CD4-positive, alpha-beta memory T cell (primary cell): Measurements from ENCODE around the gene UIMC1. TPM values are rescaled to one million over a fixed set of nuclear protein-coding genes. Genes with fewer than 3 reads are reported as not detected.

Experiments
- CTCF ChIA-PET: fragments of 350-600 bp; sonication (Branson Sonifier 250); formaldehyde crosslinking; loops from one replicate; lab custom pipeline; 2021; ENCODE audit warnings: inconsistent platforms; ENCODE audit not compliant: partially characterized antibody; lab: Charles Lee
- POLR2A ChIA-PET: fragments of 350-600 bp; sonication (Branson Sonifier 250); formaldehyde crosslinking; loops from one replicate; lab custom pipeline; 2021; ENCODE audit not compliant: partially characterized antibody; lab: Charles Lee
- DNase-seq, 5 donors: peaks; one replicate each; pipeline versions ENCODE4 v3.0.0 to v3.0.0-alpha.2; 2020 to 2022; ENCODE audit warnings: mixed read lengths in 1 of 5
- H3K27ac ChIP-seq: one replicate; pipeline ENCODE4 v1.7.0; 2013; ENCODE audit warnings: low read depth, low read length
- H3K27me3 ChIP-seq: 2 replicates; pipeline ENCODE4 v1.7.0; 2013; ENCODE audit warnings: mild to moderate bottlenecking, low read length, moderate library complexity; ENCODE audit not compliant: insufficient read depth
- H3K36me3 ChIP-seq: 2 replicates; pipeline ENCODE4 v1.7.0; 2013; ENCODE audit warnings: mild to moderate bottlenecking, low read length, moderate library complexity; ENCODE audit not compliant: insufficient read depth
- H3K4me1 ChIP-seq: 2 replicates; pipeline ENCODE4 v1.7.0; 2013; ENCODE audit warnings: mild to moderate bottlenecking, low read length, moderate library complexity; ENCODE audit not compliant: insufficient read depth
- H3K4me3 ChIP-seq, 2 donors: one replicate each; pipeline ENCODE4 v1.7.0; 2013; ENCODE audit warnings: low read length in 2 of 2, mild to moderate bottlenecking in 1 of 2
- H3K9me3 ChIP-seq, 2 donors: one replicate each; pipeline ENCODE4 v1.7.0; 2013; ENCODE audit warnings: low read length in 2 of 2, control low read depth in 1 of 2; ENCODE audit not compliant: control insufficient read depth in 1 of 2
- H3K27ac Mint-ChIP-seq, 7 donors: one replicate each; pipeline ENCODE4 v1.8.0; 2020 to 2021; ENCODE audit warnings: mixed read lengths in 7 of 7, mild to moderate bottlenecking in 6 of 7, inconsistent platforms in 3 of 7, moderate library complexity in 3 of 7
- H3K27me3 Mint-ChIP-seq, 2 donors: one replicate each; pipeline ENCODE4 v1.8.0; 2020 to 2021; ENCODE audit warnings: mixed read lengths in 2 of 2
- H3K36me3 Mint-ChIP-seq, 2 donors: one replicate each; pipeline ENCODE4 v1.8.0; 2020 to 2021; ENCODE audit warnings: mixed read lengths in 2 of 2, inconsistent platforms in 1 of 2, mild to moderate bottlenecking in 1 of 2
- H3K4me1 Mint-ChIP-seq, 4 donors: one replicate each; pipeline ENCODE4 v1.8.0; 2020 to 2021; ENCODE audit warnings: mixed read lengths in 4 of 4, mild to moderate bottlenecking in 1 of 4
- H3K4me3 Mint-ChIP-seq, 8 donors: one replicate each; pipeline ENCODE4 v1.8.0; 2020 to 2021; ENCODE audit warnings: mixed read lengths in 8 of 8, mild to moderate bottlenecking in 7 of 8, moderate library complexity in 6 of 8, inconsistent platforms in 3 of 8
- H3K9me3 Mint-ChIP-seq, 8 donors: one replicate each; pipeline ENCODE4 v1.8.0; 2020 to 2021; ENCODE audit warnings: mixed read lengths in 8 of 8, mild to moderate bottlenecking in 5 of 8, inconsistent platforms in 3 of 8, moderate library complexity in 1 of 8
- intact Hi-C: fragments of 100-400 bp; cut with micrococcal nuclease; formaldehyde crosslinking; loops from one replicate; pipeline ENCODE4 v1.15.1; 2023
- polyA plus RNA-seq, 2 donors: library from polyadenylated mRNA; unstranded; fragments of 300-500 nt; fragmentation: Illumina TruSeq; gene quantifications; one replicate each; pipeline ENCODE4 v1.2.3, GENCODE V29; 2021
- total RNA-seq, 2 experiments: library from RNA; stranded (reverse); gene quantifications; one replicate each; pipeline ENCODE4 v1.2.3, GENCODE V29; 2021

UIMC1 gene
- total and polyA plus RNA-seq, 4 experiments from 2014 or later: 16.7 to 61.7 (median 41.2) TPM

GRCh38 chr5:176855598-176855997, 151.0 kb downstream of the UIMC1 start:
- no peaks in the 10 kb centered on the region for H3K36me3 ChIP-seq
- no peaks in the 10 kb centered on the region for H3K36me3 Mint-ChIP-seq
- POLR2A ChIA-PET: no interaction called here
- peaks cover 0 to 5% (median 0%) of the 10 kb centered on the region in 8 donors for H3K9me3 Mint-ChIP-seq
- H3K27me3 Mint-ChIP-seq: peaks cover 17 to 26% of the 10 kb centered on the region in 2 donors
- CTCF ChIA-PET: no interaction called here
- no peak overlapping the region for H3K27ac Mint-ChIP-seq
- no peaks in the 10 kb centered on the region for H3K9me3 ChIP-seq
- intact Hi-C loops: no loop called here
- DNase-seq: no peak
- no peaks in the 10 kb centered on the region for H3K27me3 ChIP-seq
- no peaks in the 10 kb centered on the region for H3K4me1 ChIP-seq
- H3K4me3 ChIP-seq: no peak overlapping the region
- no peaks in the 10 kb centered on the region for H3K4me1 Mint-ChIP-seq
- no peak overlapping the region for H3K4me3 Mint-ChIP-seq
- no peak overlapping the region for H3K27ac ChIP-seq

Other genes with a start within 250 kb of the UIMC1 start
- not detected for gene UNC5A, start 196.2 kb downstream of the UIMC1 start, total RNA-seq
- not detected for gene UNC5A, start 196.2 kb downstream of the UIMC1 start, polyA plus RNA-seq
- gene HK3, start 107.4 kb downstream of the UIMC1 start, total RNA-seq: 1 to 10 TPM; 1.5 to 3.1 TPM
- gene HK3, start 107.4 kb downstream of the UIMC1 start, polyA plus RNA-seq: not detected
- gene ZNF346, start 15.9 kb upstream of the UIMC1 start, total RNA-seq: 10 to 100 TPM; 24.0 to 29.1 TPM
- 10 to 100 TPM in 1 of 2 donors, 1 to 10 TPM in 1; 7.3 to 18.9 TPM for gene ZNF346, start 15.9 kb upstream of the UIMC1 start, polyA plus RNA-seq
- gene FGFR4, start 80.1 kb upstream of the UIMC1 start, total RNA-seq: 1 to 10 TPM; 2.2 to 3.0 TPM
- not detected for gene FGFR4, start 80.1 kb upstream of the UIMC1 start, polyA plus RNA-seq
- gene NSD1, start 127.0 kb upstream of the UIMC1 start, total RNA-seq: 100 to 1,000 TPM; 116 to 122 TPM
- gene NSD1, start 127.0 kb upstream of the UIMC1 start, polyA plus RNA-seq: 10 to 100 TPM; 14.3 to 64.2 TPM